Small intestine (tissue), 7 donors: ENCODE measurements around the gene KCNJ12. TPM values are rescaled to one million over a fixed set of nuclear protein-coding genes. Genes with fewer than 3 reads are reported as not detected.
"Not testable (repeated sequence)": the region's sequence is repeated elsewhere in the genome, so short reads cannot be mapped to it uniquely, and the experiment has no call there.

Source experiments
- DNase-seq, 2 donors: peaks; one replicate each; pipeline versions ENCODE4 v3.0.0 to v3.0.0-alpha.2; 2013
- FAIRE-seq: peaks from 2 replicates; lab custom pipeline; 2012; peaks lifted over from hg19 to GRCh38; lab: Jason Lieb, UNC
- H3K27ac ChIP-seq, 3 donors: one replicate each; pipeline ENCODE4 v1.5.1; 2013; ENCODE audit warnings: low read length in 2 of 3, mild to moderate bottlenecking in 2 of 3, control low read depth in 1 of 3, inconsistent platforms in 1 of 3, low read depth in 1 of 3, moderate library complexity in 1 of 3
- H3K27me3 ChIP-seq, 3 donors: one replicate each; pipeline ENCODE4 v1.6.1; 2013; ENCODE audit warnings: low read length in 3 of 3, inconsistent platforms in 1 of 3; ENCODE audit not compliant: control insufficient read depth in 3 of 3, insufficient read depth in 3 of 3
- H3K36me3 ChIP-seq, 3 donors: one replicate each; pipeline ENCODE4 v1.6.1; 2013; ENCODE audit warnings: low read length in 3 of 3, inconsistent platforms in 1 of 3, low read depth in 1 of 3, mild to moderate bottlenecking in 1 of 3, moderate library complexity in 1 of 3; ENCODE audit not compliant: control insufficient read depth in 3 of 3, insufficient read depth in 2 of 3
- H3K4me1 ChIP-seq, 3 donors: one replicate each; pipeline ENCODE4 v1.6.1; 2013; ENCODE audit warnings: low read length in 2 of 3, inconsistent platforms in 1 of 3, low read depth in 1 of 3, mild to moderate bottlenecking in 1 of 3, moderate library complexity in 1 of 3; ENCODE audit not compliant: control insufficient read depth in 3 of 3, insufficient read depth in 2 of 3
- H3K4me3 ChIP-seq, 3 donors: one replicate each; pipeline ENCODE4 v1.5.1; 2013; ENCODE audit warnings: low read length in 3 of 3, control low read depth in 1 of 3, inconsistent platforms in 1 of 3, low read depth in 1 of 3, mild to moderate bottlenecking in 1 of 3, moderate library complexity in 1 of 3
- H3K9me3 ChIP-seq, 2 donors: one replicate each; pipeline ENCODE4 v1.6.1; 2013; ENCODE audit warnings: low read depth in 1 of 2, low read length in 1 of 2; ENCODE audit not compliant: control insufficient read depth in 2 of 2, insufficient read depth in 1 of 2
- WGBS, 3 donors: extraction: QIAGEN DNeasy Blood & Tissue Kit; methylation state at CpG; one replicate each; pipeline ENCODE4 v1.1.7; 2013; 5-methylcytosine and 5-hydroxymethylcytosine counted together
- polyA plus RNA-seq, 4 donors: library from polyadenylated mRNA; stranded (reverse) in 3 of 4; unstranded in 1 of 4; fragments of 200-250 nt in 3 of 4; fragments of 120-200 nt in 1 of 4; gene quantifications; one replicate each; pipeline versions ENCODE4 v1.2.1 to v1.2.3, GENCODE V29; 2013
- donor health status: healthy with polysubstance abuse.
- donor health status: control.
- donor health status: control.
- donor health status: Bipolar disorder and iron deficiency.
- donor health status: healthy.

KCNJ12 gene
- polyA plus RNA-seq, 4 donors: 2.0 to 17.8 TPM; not detected in 2

GRCh38 chr17:21419299-21420239 is 43.4 kb downstream of the KCNJ12 start:
- DNase-seq (no peak), FAIRE-seq (no peak)
- H3K4me3 ChIP-seq: no peak overlapping the region
- H3K27ac ChIP-seq: no peak overlapping the region
- H3K4me1 ChIP-seq: no peaks in the 10 kb centered on the region
- 70 to 75% (median 70%) methylated on average over 24 to 25 of the region's 25 CpGs for WGBS, 3 donors
- H3K36me3 ChIP-seq: no peaks in the 10 kb centered on the region
- no peaks in the 10 kb centered on the region for H3K9me3 ChIP-seq
- H3K27me3 ChIP-seq: no peaks in the 10 kb centered on the region

GRCh38 chr17:21420503-21421090 is 44.4 kb downstream of the KCNJ12 start:
- not testable (repeated sequence) for H3K36me3 ChIP-seq, H3K27me3 ChIP-seq, H3K9me3 ChIP-seq, FAIRE-seq, H3K4me3 ChIP-seq, H3K4me1 ChIP-seq, DNase-seq, H3K27ac ChIP-seq
- WGBS, 3 donors: 73 to 78% (median 75%) methylated on average over 11 of the region's 11 CpGs

GRCh38 chr17:21421421-21422310 is 45.5 kb downstream of the KCNJ12 start:
- H3K4me3 ChIP-seq, H3K36me3 ChIP-seq, H3K9me3 ChIP-seq, H3K27me3 ChIP-seq, DNase-seq, H3K27ac ChIP-seq, H3K4me1 ChIP-seq, FAIRE-seq: not testable (repeated sequence)
- 57 to 79% (median 64%) methylated on average over 20 of the region's 20 CpGs for WGBS, 3 donors

GRCh38 chr17:21422311-21423189 is 46.4 kb downstream of the KCNJ12 start:
- H3K9me3 ChIP-seq, H3K4me1 ChIP-seq, DNase-seq, H3K4me3 ChIP-seq, H3K27me3 ChIP-seq, H3K27ac ChIP-seq, FAIRE-seq, H3K36me3 ChIP-seq: not testable (repeated sequence)
- WGBS, 3 donors: 62 to 71% (median 65%) methylated on average over 10 to 12 of the region's 14 CpGs

- not testable (repeated sequence) for H3K27me3 ChIP-seq, H3K36me3 ChIP-seq, H3K27ac ChIP-seq, H3K4me1 ChIP-seq, FAIRE-seq, H3K4me3 ChIP-seq, DNase-seq, H3K9me3 ChIP-seq
- 79 to 83% (median 81%) methylated on average over 9 of the region's 9 CpGs for WGBS, 3 donors
Observed at GRCh38 chr17:21423190-21423493, 47.0 kb downstream of the KCNJ12 start.

GRCh38 chr17:21424697-21425096 is 48.5 kb downstream of the KCNJ12 start:
- not testable (repeated sequence) for H3K4me3 ChIP-seq, FAIRE-seq, H3K27me3 ChIP-seq, H3K4me1 ChIP-seq, H3K36me3 ChIP-seq, H3K27ac ChIP-seq, DNase-seq, H3K9me3 ChIP-seq
- WGBS, 3 donors: 84 to 91% (median 86%) methylated on average over 7 of the region's 7 CpGs

GRCh38 chr17:21425321-21425720 is 49.2 kb downstream of the KCNJ12 start:
- Histone ChIP-seq H3K27me3 (no peaks in the 10 kb centered on the region), H3K4me1 (no peaks in the 10 kb centered on the region), H3K4me3 (no peak overlapping the region), H3K27ac (no peak overlapping the region), H3K9me3 (no peaks in the 10 kb centered on the region), H3K36me3 (no peaks in the 10 kb centered on the region)
- 74 to 81% (median 79%) methylated on average over 10 of the region's 10 CpGs for WGBS, 3 donors
- DNase-seq (no peak), FAIRE-seq (no peak)
